HG03060 (cell line): ENCODE measurements around the gene AVPR1B.

Source experiments
- ATAC-seq: cut with Tn5 transposase; IDR thresholded peaks from one replicate; pipeline ENCODE4 v1.9.1; 2021; ENCODE audit warnings: low read depth, moderate number of reproducible peaks; ENCODE audit not compliant: unreplicated experiment

The AVPR1B gene

DNA sequence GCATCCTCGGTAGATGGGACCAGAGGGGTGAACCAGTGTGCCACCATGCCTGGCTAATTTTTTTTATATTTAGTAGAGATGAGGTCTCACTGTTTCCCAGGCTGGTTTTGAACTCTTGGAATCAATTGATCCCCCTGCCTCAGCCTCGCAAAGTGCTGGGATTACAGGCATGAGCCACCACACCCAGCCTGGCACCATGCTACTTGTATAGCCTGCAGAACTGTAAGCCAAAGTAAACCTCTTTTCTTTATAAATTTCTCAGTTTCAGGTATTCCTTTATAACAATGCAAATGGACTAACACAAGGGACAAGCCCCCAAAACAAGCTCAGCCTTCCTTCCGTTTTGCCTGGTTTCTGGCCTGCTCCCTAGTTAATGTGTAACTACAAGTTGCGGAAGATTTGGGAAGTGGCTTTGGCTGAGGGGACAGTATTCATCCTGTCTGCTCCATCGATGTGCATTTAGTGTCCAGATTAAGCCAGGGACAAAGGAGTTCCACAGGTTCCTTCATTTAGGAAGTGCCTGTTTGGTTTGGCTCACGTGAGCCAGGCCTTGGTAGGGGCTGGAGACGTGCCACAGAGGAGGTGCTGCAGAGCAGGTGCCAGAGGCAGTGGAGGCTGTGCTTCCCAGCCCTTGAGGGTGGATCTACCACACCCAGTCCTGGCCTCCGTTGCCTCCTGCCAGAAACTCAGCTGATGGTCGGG lies 4.4 kb downstream of the AVPR1B start:
- no peak for ATAC-seq

DNA sequence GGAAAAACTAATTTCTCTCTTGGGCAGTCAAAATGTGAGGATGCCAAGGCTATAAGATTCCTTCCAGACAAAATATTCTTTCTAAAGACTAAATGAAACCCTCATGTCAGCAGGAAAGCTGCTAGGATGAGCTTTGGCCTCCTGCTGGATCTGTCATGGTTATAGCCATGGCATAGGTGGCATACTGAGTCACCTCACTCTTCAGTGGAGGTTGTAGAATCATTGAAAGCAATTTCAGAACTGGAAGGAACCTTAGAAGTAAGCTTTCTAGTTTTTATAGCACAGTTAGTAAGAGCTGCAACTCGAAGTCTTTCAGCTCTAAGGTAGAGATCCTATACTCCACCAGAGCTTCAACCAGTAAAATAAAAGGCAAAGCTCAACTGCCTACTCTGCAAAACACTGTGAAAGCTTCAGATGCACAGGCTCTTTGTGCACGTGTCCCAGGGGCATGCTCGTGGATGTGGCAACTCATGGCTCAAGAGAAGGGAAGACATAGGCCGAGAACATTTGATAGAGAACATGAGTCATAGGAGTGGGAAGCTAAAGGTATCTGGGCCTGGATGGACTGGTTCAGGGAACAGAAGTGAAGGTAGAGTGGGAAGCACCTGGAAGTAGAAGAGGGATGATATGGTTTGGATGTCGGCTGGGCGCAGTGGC lies 5.8 kb downstream of the AVPR1B start:
- no peak for ATAC-seq

DNA sequence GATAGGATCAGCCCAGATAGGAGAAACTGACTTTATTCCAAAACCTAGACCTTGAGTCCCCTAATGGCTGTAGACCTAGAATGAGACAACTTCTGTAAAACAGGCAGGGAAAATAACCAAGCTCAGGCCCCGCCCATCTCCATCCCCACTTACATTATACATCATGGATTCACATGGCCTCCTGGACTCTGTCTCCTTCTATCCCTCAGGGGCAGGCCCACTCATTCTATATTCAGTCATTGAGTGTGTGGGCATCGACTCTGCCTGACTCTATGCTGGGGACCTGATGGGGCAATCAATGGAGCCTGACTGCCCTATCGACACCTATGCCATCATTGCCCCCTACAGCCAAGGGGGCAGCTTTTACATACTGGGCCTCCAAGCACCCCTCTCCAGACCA lies 6.4 kb downstream of the AVPR1B start:
- ATAC-seq, result no peak

DNA sequence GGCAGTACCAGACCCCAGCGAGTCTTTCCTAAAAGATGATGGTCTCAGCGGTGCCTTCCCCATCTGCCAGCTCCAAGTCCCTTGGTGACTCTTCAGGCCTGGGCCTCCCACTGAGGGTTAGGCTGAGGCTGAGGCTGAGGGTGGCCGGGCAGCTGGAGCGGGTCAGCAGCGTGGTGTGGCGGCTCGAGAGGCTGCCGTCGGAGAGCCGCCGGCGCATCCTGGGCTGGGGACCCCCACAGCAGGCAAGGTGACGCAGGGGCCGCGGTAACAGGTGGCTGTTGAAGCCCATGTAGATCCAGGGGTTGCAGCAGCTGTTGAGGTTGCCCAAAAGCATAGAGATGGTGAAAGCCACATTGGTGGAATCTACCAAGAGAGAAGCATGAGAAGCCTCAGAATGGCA lies 7.0 kb downstream of the AVPR1B start:
- no peak for ATAC-seq

DNA sequence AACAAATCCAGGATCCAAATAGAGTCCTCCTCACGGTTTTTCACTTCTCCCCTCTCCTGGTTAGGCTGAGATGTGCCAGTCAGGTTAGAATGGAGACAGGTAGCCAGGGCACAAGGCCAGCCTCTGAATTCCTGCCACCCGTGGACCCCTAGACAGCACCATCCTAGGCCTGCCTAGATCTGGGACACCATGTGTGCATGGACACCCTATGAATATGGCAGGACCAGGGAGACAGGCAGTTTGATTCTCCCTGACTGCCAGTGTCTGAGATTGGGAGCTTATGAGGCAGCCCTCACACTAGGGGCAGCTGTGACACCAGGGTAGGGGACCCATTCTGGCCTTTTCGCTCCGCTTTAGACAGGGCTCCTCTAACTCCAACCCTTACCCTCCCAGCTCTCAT lies 7.5 kb downstream of the AVPR1B start:
- ATAC-seq, result no peak

DNA sequence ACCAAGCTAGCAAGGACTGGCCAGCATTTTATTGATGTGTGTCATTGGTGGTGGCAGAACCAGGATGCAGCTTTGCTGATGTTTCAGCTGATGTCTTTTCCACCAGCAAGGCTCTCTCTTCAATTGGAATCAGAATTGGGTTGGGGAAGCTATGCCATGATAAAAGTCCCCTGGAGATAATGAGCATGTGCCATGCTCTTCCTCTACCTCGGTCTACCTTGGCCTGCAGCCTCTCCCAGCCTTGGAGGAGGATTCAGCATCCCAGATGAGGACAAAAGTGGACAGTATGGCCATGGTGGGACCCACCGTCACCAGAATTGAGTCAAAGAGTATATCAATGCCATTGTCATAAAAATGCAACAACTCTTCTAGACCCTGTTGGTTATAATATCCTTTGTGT lies 8.6 kb downstream of the AVPR1B start:
- no peak for ATAC-seq

DNA sequence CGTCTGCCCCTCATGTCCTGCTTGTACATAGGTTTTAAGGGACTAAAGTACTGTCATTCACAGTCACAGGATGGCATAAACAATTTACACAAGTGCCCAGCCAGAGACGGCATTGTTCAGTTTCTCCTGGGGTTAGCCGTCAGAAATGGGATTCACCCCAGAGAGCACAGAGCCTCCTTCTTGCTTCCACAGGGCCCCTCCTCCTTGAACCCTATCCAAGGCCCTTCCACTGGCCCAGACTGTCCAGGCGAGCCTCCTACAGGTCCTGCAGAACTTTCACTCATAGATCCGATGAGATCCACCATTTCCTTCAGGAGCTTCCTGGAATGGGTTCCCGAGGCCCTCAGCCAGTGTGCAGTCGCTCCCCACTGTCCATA lies 10.0 kb downstream of the AVPR1B start:
- no peak for ATAC-seq

DNA sequence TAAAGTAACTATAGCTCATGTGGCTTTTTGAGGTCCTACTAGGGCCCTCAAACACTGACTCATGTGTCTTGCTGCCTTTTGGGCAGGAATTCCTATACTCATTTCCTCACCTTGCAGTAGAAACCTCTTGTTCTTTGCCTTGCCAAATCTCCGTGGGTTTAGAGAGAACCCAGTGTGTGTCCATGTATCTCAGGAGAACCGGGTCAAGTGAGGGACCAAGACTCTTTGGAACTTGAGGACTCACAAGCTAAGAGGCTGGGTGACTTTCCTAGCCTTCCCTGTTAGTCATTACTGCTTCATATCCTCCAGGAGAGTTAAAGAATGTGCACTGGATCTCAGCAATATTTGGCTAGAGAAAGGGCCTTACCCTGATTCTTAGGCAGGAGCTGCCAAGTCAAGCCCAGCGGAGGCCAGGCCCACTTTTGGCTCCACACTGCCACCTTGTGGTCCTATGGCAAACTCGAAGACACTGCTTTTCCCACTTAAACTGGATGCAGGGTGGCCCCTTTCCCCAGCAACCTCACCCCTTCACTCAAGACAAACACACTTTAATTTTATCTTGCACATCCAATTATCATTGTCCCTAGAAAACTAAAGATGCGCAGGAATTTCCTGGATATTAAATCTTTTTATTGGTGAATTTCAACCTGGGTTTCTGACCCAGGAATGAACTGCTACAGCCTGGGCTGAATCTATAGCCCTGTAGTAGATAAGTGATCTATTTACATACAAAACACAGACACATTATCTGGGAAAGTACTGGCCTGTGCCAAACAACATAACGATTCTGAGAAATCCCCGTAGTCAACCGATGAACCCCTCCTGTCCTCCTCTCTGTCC lies 10.6 kb downstream of the AVPR1B start:
- no peak for ATAC-seq

DNA sequence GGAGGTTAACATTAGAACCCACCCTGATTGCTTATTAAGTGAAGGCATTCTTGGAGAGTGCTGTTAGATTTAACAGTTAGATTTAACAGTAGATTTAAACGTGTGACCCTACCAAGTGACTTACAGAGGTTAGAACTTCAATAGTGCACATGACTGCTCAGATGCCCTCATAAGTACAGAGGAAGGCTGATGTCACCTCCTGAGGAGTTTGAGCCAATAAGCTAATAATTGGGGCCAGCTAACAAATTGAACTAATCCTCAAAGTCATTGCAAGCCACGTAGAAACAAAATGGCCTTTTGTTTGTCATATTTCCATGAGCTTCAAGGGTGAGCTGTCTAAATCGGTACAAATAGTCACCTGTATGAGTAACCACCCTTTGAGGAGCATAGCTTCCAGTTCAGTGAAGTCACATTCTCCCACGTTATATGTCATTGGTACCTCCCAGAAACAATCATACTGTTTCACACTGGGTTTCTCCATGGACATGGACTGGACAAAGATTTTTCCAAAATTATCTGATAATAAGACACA lies 11.7 kb downstream of the AVPR1B start:
- ATAC-seq, result no peak

DNA sequence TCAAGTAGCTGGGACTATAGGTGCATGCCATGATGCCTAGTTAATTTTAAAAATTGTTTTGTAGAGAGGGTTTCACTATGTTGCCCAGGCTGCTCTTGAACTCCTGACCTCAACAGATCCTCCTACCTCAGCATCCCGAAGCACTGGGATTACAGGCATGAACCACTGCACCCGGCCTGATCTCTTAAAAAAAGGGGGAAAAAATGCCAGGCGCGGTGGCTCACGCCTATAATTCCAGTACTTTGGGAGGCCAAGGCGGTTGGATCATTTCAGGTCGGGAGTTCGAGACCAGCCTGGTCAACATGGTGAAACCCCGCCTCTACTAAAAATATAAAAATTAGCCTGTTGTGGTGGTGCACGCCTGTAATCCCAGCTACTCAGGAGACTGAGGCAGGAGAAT lies 13.2 kb downstream of the AVPR1B start:
- ATAC-seq, result no peak

DNA sequence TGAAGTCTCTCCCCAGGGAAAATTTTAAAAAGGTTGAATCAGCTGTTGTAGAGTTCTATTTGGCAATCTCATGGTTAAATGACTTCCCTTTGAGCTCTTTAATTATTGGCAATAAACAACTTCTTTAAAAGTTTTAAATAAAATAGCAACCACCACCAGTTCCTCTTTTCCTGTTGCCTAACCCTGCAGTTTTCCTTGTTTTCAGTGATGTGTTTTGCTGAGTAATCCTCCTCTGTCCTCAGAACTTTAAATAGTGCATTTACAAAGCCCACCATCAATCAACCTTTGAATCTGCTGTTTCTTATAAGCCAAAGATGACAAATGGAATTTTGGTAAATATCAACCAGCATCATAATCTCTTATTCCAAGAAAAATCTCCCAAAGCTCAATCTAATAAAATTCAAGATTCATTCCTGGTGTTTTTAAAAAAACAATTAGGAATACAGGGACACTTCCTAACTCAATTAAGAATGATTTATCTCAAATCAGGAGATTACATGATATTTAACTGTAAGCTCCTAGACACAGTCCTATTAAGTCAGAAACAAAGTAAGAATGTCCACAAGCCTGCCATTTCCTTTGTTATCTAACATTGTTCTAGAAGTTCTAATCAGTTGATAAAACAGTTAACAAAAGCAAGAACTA lies 14.8 kb downstream of the AVPR1B start:
- ATAC-seq, result no peak

DNA sequence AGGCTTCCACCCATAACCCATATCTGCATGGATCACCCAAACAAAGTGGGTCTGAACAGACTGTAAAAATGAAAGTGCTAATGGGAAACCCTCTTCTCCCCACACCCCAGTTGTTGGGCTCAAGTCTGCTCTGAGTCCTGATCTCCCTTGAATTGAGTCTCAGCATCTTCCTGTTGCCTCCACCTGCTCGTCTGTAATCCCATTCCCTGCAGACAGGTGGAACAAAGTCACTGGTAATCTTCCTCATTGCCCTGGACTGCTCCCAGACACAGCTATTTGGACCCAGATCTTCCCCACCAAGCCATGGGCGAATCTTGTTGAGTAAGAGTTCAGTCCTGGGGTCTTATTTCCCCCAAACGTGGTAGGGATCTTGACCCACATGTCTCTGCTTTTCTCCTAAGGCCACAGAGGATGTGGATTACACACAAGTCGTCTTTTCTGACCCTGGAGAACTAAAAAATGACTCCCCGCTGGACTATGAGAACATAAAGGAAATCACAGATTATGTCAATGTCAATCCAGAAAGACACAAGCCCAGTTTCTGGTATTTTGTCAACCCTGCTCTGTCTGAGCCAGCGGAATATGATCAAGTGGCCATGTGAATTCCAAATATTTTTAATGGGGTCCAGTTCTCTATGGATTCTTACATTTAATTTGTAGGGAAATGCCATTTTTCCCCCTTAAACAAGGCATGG lies 15.7 kb downstream of the AVPR1B start:
- ATAC-seq, result no peak

DNA sequence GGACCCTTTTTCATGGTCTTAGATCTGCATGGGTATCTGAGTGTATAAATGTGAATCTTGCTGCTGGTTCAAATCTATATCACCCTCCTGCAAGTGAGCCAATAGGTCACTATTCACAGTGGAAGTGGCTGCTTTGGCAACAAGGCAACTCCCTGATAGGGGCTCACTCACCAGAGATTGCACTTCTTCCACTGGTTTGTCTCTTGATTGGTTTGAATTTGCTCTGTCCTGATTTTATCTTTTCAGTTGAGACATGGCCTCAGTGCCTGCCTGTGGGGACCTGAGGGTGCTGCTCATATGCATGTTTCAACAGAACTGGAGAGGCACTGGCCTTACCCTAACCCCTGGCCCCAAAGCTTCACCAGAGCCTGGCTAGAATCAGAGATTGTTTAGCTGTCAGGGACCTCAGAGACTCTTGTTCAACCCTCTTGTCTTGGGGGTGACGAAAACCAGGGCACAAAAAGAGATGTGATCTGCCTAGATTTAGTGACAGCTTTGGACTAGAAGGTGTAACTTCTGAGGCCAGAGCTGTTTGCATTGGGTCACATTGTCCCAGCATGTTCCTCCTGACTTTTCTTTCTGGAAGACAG lies 16.9 kb downstream of the AVPR1B start:
- no peak for ATAC-seq

DNA sequence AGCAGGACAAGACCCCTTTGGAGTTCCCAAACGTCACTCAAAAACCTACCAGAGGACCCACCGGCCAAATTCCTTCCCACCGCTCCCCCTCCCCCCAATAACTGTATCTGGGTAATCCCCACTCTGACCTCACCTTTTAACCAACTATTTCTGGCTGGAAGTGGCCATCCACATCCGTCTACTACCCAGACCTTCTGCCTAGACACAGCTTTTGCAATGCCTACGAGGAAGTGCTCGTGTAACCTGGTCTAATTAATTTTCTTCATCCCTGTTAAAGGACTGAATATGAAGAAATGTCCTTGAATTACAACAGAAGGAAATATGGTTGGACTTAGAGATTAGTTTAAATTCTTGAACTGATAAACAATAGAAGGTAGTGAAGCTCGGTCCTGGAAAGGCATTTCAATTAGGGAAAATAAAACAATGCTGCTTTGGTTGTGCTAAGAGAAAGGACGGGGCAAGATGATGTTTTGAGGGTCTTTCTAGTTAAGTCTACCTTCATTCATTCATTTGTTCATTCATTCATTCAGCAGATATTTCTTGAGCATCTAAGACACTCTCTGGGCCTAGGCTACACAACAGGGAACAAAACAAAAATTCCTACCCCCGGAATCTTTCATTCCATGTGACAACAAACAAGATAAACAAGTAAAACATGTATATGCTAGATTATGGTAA lies 18.8 kb downstream of the AVPR1B start:
- no peak for ATAC-seq

DNA sequence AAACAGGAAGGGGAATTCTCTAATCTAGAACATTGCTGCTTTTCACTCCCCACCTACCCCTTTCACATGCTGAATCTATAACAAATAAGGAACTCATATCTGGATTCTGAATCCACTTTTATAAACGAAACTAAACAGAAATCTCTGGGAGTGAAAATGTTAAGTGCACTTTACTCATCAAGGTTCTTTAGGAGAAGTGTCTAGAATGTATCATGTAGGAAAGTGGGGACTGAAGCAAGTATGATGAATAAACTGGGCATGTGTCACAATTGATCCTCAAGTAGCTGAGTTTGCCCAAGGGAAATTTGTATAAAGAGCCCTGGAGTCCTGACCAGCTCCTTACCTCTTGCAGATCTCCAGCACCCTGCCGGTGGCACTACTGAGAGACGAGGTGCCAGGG lies 19.8 kb downstream of the AVPR1B start:
- no peak for ATAC-seq

DNA sequence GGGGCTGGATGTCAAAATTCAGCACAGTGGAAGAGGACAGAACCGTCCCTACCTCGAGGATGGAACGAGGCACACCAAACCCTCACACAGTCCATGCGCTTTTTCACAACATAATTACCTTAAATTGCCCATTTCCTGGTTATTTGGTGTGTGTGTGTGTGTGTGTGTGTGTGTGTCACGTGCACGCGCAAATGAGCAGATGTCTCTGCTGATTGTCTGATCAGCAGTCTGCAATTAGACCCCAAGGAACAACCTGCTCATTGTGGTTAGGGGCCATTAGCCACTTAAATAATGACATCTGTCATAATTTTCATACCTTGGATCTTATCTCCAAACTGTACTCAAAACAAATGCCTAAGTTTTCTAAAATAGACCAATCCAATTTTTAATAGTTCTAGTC lies 23.2 kb downstream of the AVPR1B start:
- ATAC-seq, result no peak

DNA sequence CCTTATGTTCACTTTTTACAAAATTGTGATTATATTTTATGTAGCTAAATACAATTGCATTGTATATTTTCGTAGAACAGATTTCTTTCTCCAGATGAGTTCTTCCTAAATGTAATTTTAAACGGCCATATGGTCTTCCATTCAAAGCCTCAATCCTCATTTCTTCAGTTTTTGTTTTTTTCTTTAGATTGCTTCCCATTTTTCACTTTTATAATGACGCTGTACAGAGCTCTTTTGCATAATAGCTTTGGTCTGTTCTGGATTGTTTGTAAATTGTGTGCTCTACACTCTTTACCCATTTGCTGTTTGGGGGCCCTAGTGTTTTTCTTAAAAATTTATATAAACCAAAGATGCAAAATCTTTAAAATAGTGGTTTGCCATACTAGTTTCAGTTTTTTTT lies 27.8 kb downstream of the AVPR1B start:
- ATAC-seq, result no peak

DNA sequence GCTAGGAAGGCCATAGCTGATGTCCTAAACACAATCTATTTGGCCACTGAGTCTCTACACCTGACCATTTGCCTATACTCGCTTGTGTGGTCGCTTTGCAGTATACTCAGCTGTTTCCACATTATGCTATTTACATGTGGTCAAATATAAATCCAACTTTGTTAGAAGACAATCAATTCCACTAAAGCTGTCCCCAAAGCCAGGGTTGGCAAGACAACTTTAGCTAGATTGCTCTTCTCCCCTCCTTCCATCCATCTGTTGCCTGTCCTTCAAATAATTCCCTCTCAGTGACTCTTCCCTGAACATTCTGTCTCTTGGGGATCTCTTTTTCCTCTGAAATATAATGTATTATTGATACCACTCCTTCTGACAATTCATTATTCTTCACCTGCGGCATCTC lies 30.1 kb downstream of the AVPR1B start:
- no peak for ATAC-seq

DNA sequence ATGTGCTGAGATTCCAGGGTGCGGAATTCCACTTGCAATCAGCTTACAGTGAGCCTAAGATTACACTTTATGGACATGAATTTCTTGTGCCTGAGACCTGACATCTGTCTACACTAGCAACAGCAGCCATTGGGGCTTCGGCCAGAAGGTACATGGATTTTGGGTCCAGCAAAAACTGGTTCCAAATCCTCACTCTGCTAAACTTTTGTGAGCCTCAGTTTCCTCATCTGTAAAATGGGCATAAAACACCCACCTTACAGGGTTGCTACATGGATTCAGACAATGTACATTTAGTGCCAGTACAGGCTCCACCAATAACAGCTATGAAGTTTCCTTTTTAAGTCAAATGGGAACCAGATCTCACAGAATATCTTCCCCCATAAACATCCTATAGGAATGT lies 33.4 kb downstream of the AVPR1B start:
- ATAC-seq, result no peak
